Measurements from ENCODE around the gene TTC3.

Gene TTC3

DNA sequence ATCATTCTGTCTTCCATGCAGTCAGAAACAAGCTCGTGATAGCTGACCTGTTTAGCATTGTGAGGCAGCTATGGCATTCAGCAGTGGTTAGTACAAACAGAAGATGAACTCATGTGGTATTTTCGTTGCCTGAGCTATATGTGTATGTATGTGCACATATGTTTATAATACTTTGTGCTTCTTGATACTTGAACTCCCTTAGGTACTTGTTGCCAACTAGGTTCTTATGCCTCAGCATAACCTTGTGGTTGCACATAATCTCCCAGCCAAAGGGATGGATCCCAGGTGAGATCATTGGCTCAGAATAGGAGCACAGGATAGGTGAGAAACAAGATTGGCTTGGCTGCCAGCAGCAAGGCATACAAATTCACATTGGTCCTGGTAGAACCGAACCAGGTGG, 108.0 kb downstream of the TTC3 start:
- Histone ChIP-seq H3K4me3 (replicated peaks; ENCODE audit: insufficient read depth, low read length) (no peak overlapping the region), H3K27me3 (ENCODE audit: insufficient read depth, poor library complexity, severe bottlenecking) (no peaks in the 10 kb centered on the region), H3K27ac (replicated peaks) (no peak overlapping the region)
- TF ChIP-seq, protein P1, sequence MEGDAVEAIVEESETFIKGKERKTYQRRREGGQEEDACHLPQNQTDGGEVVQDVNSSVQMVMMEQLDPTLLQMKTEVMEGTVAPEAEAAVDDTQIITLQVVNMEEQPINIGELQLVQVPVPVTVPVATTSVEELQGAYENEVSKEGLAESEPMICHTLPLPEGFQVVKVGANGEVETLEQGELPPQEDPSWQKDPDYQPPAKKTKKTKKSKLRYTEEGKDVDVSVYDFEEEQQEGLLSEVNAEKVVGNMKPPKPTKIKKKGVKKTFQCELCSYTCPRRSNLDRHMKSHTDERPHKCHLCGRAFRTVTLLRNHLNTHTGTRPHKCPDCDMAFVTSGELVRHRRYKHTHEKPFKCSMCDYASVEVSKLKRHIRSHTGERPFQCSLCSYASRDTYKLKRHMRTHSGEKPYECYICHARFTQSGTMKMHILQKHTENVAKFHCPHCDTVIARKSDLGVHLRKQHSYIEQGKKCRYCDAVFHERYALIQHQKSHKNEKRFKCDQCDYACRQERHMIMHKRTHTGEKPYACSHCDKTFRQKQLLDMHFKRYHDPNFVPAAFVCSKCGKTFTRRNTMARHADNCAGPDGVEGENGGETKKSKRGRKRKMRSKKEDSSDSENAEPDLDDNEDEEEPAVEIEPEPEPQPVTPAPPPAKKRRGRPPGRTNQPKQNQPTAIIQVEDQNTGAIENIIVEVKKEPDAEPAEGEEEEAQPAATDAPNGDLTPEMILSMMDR (IDR thresholded peaks at IDR 0.05; ENCODE audit: insufficient read depth, low read length): no peak
- TF ChIP-seq POLR2AphosphoS5 (IDR thresholded peaks at IDR 0.05; ENCODE audit: low read depth) (no peak), GABPA (IDR thresholded peaks at IDR 0.05; ENCODE audit: low read depth) (no peak), SPI1 (IDR thresholded peaks at IDR 0.05; ENCODE audit: borderline replicate concordance, low read depth) (no peak)
- TF ChIP-seq, protein P2, sequence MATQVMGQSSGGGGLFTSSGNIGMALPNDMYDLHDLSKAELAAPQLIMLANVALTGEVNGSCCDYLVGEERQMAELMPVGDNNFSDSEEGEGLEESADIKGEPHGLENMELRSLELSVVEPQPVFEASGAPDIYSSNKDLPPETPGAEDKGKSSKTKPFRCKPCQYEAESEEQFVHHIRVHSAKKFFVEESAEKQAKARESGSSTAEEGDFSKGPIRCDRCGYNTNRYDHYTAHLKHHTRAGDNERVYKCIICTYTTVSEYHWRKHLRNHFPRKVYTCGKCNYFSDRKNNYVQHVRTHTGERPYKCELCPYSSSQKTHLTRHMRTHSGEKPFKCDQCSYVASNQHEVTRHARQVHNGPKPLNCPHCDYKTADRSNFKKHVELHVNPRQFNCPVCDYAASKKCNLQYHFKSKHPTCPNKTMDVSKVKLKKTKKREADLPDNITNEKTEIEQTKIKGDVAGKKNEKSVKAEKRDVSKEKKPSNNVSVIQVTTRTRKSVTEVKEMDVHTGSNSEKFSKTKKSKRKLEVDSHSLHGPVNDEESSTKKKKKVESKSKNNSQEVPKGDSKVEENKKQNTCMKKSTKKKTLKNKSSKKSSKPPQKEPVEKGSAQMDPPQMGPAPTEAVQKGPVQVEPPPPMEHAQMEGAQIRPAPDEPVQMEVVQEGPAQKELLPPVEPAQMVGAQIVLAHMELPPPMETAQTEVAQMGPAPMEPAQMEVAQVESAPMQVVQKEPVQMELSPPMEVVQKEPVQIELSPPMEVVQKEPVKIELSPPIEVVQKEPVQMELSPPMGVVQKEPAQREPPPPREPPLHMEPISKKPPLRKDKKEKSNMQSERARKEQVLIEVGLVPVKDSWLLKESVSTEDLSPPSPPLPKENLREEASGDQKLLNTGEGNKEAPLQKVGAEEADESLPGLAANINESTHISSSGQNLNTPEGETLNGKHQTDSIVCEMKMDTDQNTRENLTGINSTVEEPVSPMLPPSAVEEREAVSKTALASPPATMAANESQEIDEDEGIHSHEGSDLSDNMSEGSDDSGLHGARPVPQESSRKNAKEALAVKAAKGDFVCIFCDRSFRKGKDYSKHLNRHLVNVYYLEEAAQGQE (IDR thresholded peaks at IDR 0.05; ENCODE audit: insufficient replicate concordance, low read depth): no peak
- DNase-seq (ENCODE audit: low read depth in 1 of 2, low spot score in 1 of 2): no peak

DNA sequence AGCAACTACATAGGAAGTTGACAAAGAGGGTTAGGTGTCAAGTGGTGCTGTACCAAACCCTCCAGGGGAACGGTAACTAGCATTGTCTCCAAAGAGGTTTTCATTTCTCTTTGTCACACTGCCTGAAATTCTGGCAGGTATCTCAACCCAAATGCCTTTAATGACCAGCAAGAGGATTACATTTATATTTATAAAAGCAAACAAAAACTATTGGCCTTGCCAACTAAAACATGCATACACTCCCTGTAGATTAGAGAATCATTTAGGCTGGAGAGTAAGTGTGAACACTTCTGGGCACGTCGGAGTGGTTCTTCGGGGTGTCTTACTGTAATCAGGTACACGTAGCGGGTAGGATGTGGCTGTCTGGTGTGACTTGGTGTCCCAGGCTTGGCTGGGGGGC, 109.2 kb downstream of the TTC3 start:
- Histone ChIP-seq H3K4me3 (replicated peaks; ENCODE audit: insufficient read depth, low read length) (no peak overlapping the region), H3K27me3 (ENCODE audit: insufficient read depth, poor library complexity, severe bottlenecking) (no peaks in the 10 kb centered on the region), H3K27ac (replicated peaks) (no peak overlapping the region)
- TF ChIP-seq, protein P2 (IDR thresholded peaks at IDR 0.05; ENCODE audit: insufficient replicate concordance, low read depth): no peak
- TF ChIP-seq SPI1 (IDR thresholded peaks at IDR 0.05; ENCODE audit: borderline replicate concordance, low read depth): no peak
- no peak for TF ChIP-seq GABPA (IDR thresholded peaks at IDR 0.05; ENCODE audit: low read depth)
- DNase-seq (ENCODE audit: low read depth in 1 of 2, low spot score in 1 of 2): no peak

DNA sequence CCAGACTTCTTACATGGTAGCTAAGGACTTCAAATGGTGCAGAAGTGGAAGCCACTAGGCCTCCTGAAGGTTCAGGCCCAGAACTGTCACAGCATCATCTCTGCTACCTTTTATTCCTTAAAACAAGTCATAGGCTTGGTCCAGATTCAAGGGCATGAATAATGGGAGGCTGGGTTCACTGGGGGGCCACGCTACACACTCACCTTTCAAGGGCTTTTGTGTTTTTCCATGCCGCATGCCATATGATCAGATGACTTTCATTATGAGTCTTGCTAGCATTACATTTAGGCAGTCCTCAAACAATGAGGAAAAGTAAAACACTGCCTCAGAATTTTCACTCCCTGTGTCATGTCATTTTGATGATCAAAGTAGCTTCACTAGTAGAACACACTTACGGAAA, 110.7 kb downstream of the TTC3 start:
- DNase-seq (ENCODE audit: low read depth in 1 of 2, low spot score in 1 of 2): no peak
- TF ChIP-seq, protein P1 (IDR thresholded peaks at IDR 0.05; ENCODE audit: insufficient read depth, low read length): no peak
- TF ChIP-seq SPI1 (IDR thresholded peaks at IDR 0.05; ENCODE audit: borderline replicate concordance, low read depth): no peak
- Histone ChIP-seq H3K4me3 (replicated peaks; ENCODE audit: insufficient read depth, low read length) (no peak overlapping the region), H3K27me3 (ENCODE audit: insufficient read depth, poor library complexity, severe bottlenecking) (no peaks in the 10 kb centered on the region), H3K27ac (replicated peaks) (no peak overlapping the region)

DNA sequence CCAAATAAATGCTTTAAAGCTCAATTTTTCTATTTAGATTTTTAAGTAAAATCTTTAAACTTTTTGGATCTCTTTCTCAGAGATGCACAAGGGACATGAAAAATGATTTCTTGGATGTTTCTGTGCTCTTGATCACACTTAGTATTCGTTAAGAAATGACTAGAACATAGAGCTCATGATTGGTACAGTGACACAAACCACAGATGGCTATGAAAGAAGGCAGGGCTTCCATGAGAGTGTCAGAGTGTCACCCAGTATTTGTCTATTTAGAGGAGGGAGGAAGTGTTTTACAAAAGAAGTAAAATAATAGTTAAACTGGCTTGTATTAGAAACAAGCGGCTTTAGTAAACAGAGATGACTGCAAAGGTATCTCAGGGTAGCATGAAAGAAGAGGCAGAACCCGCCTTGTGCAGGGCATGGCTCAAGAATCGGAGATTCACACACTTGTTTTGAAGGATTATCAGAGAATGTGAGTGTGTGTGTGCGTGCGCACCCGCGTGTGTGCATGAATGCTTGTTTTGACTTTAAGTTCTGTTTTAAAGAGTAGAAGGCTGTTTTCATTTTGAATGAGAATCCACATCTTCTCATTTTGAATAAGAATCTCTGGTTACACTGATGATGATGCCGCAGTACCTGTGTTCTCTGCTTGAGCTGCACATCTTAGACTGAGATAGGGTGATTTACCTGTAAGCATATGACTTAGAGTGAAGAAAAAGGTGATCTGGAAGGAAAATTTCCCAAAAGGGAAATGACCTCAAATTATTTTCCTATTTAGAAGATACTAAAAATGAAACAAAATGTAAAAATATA, 111.9 kb downstream of the TTC3 start:
- no peak for DNase-seq (ENCODE audit: low read depth in 1 of 2, low spot score in 1 of 2)
- Histone ChIP-seq H3K4me3 (replicated peaks; ENCODE audit: insufficient read depth, low read length) (no peak overlapping the region), H3K27ac (replicated peaks) (no peak overlapping the region), H3K27me3 (ENCODE audit: insufficient read depth, poor library complexity, severe bottlenecking) (no peaks in the 10 kb centered on the region)
- TF ChIP-seq, protein P2 (IDR thresholded peaks at IDR 0.05; ENCODE audit: insufficient replicate concordance, low read depth): no peak
- TF ChIP-seq, protein P1 (IDR thresholded peaks at IDR 0.05; ENCODE audit: insufficient read depth, low read length): no peak
- TF ChIP-seq SPI1 (IDR thresholded peaks at IDR 0.05; ENCODE audit: borderline replicate concordance, low read depth): no peak
- no peak for TF ChIP-seq GABPA (IDR thresholded peaks at IDR 0.05; ENCODE audit: low read depth)
- no peak for TF ChIP-seq POLR2AphosphoS5 (IDR thresholded peaks at IDR 0.05; ENCODE audit: low read depth)

Data from HL-60 (cell line).